ENCODE results near the gene RGL1. TPM values are rescaled to one million over a fixed set of nuclear protein-coding genes. Genes with fewer than 3 reads are reported as not detected.

Gene RGL1
- total and polyA plus RNA-seq, 2 donors (not counting 3 experiments of a cell fraction or from before 2014, with no cell fraction given): 19.8 to 35.3 TPM

GRCh38 chr1:183838221-183838620 lies 33.3 kb downstream of the RGL1 start:
- CTCF ChIA-PET: interaction anchor here (0.7 to 2.0 kb wide), 14 partner anchors 10 to 184 kb away, joined by 3 to 19 read pairs (median 4); partner anchors contain the start of gene RGL1

More at GRCh38 chr1:183838221-183838620, 33.3 kb downstream of the RGL1 start:
- H3K4me1 ChIP-seq (ENCODE audit: control insufficient read depth, extremely low read depth, insufficient read depth, low read length): peaks cover 47% of the 10 kb centered on the region
- H3K9ac ChIP-seq (replicated peaks; ENCODE audit: extremely low read depth, insufficient read depth, low read length): peak overlapping the region; percentile 21
- intact Hi-C loops (cut with micrococcal nuclease) (loop anchor here (1.0 to 2.0 kb wide), 3 partner anchors 21 to 35 kb away; partner anchors contain the start of gene RGL1), dilution Hi-C loops (cut with MboI; ENCODE audit: extremely low pct_ligation_motif_present, low sequenced_read_pairs) (no loop called here)
- H4K20me1 ChIP-seq (replicated peaks; ENCODE audit: control insufficient read depth, extremely low read depth, insufficient read depth, low read length): no peaks in the 10 kb centered on the region
- H3K4me2 ChIP-seq (ENCODE audit: insufficient read depth, low read length): peak overlapping the region; percentile 51
- H3K79me2 ChIP-seq (ENCODE audit: control insufficient read depth, insufficient read depth, low read length): peaks cover 16% of the 10 kb centered on the region
- peaks cover 0 to 2% of the 10 kb centered on the region in 2 experiments for H3K36me3 ChIP-seq (ENCODE audit: control insufficient read depth in 2 of 2, extremely low read depth in 1 of 2, insufficient read depth in 2 of 2, low read length in 2 of 2)
- no TSS peak for BruUV-seq (replicated peaks)
- H3K9me1 ChIP-seq (replicated peaks; ENCODE audit: control insufficient read depth, extremely low read depth, insufficient read depth, low read length): no peaks in the 10 kb centered on the region
- TF ChIP-seq CTCF (IDR thresholded peaks at IDR 0.05; ENCODE audit: extremely low read depth in 1 of 2, insufficient read depth in 1 of 2, low read depth in 1 of 2, low read length in 2 of 2): no peak
- TF ChIP-seq, protein P1, sequence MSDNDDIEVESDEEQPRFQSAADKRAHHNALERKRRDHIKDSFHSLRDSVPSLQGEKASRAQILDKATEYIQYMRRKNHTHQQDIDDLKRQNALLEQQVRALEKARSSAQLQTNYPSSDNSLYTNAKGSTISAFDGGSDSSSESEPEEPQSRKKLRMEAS (IDR thresholded peaks at IDR 0.05; ENCODE audit: insufficient read depth, insufficient read length): peak; percentile 96
- TF ChIP-seq FOS (IDR thresholded peaks at IDR 0.05; ENCODE audit: borderline replicate concordance, insufficient read depth, low read length): peak; percentile 22
- no peak for TF ChIP-seq EZH2 (IDR thresholded peaks at IDR 0.05; ENCODE audit: borderline replicate concordance, low read depth, low read length, severe bottlenecking)
- TF ChIP-seq JUN (IDR thresholded peaks at IDR 0.05; ENCODE audit: borderline replicate concordance, insufficient read depth, insufficient read length, low read depth): peak; percentile 31
- peak; percentile 79 for TF ChIP-seq GATA2 (IDR thresholded peaks at IDR 0.05; ENCODE audit: insufficient read depth, insufficient read length, low read depth, low read length)
- no peak for TF ChIP-seq MYC (IDR thresholded peaks at IDR 0.05; ENCODE audit: low read depth, low read length)
- TF ChIP-seq POLR2A (IDR thresholded peaks at IDR 0.05; ENCODE audit: low read depth, low read length): peak; percentile 45
- TF ChIP-seq POLR2AphosphoS5 (IDR thresholded peaks at IDR 0.05; ENCODE audit: insufficient read depth, low read depth, low read length): peak; percentile 77
- peak overlapping the region; percentile 80 for H3K27ac ChIP-seq (ENCODE audit: insufficient read depth, low read depth, low read length)
- H3K27me3 ChIP-seq (ENCODE audit: control insufficient read depth in 2 of 2, insufficient read depth in 2 of 2, low read length in 2 of 2): no peaks in the 10 kb centered on the region
- H2AFZ ChIP-seq (ENCODE audit: low read depth, low read length): no peak overlapping the region
- H3K4me3 ChIP-seq (replicated peaks in 1 of 3; ENCODE audit: insufficient read depth in 1 of 3, low read depth in 1 of 3, low read length in 3 of 3): no peak overlapping the region
- DNase-seq (ENCODE audit: low read depth, low spot score) (peak; percentile 96), FAIRE-seq (peak; percentile 67)
- POLR2A ChIA-PET: interaction anchor here (0.7 to 1.5 kb wide), 3 partner anchors 30 to 44 kb away, joined by 3 to 6 read pairs (median 3); partner anchors contain the start of gene RGL1
- no peaks in the 10 kb centered on the region for H3K9me3 ChIP-seq (replicated peaks; ENCODE audit: control insufficient read depth, insufficient read depth, low read length)

Data from endothelial cell of umbilical vein (primary cell).